HG03159 (cell line): ENCODE measurements around the gene ACTL8.

Experiments used
- ATAC-seq: cut with Tn5 transposase; IDR thresholded peaks from one replicate; pipeline ENCODE4 v1.9.1; 2021; ENCODE audit warnings: mild to moderate bottlenecking, moderate library complexity; ENCODE audit not compliant: unreplicated experiment

The ACTL8 gene

DNA sequence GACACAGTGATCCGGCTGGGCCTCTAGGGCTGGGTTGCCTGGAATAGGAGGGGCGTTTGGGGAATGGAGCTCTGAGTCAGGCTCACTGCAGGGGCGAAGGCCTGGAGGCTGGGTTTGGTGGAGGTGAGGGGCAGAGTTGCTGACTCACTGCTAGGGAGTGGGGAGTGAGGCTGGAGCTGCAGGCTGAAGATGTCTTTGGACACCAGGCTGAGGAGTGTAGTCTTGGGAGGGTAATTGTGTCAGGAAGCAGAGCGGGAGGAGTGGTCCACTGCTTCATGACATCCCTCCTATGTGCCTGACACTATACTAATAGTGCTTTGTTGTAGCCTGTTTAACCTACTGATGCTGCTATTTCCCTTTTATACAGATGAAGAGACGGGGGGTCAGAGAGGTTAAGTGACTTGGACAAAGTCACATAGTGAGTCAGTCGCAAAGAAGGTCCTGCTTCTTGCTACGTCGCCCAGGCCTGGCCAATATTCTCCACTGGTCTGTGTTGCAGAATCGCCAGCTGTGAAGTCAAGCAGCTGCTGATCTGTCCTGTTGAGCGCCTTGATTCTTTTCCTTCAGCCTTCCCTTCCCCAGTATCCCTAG, 13.6 kb downstream of the ACTL8 start:
- ATAC-seq: no peak

DNA sequence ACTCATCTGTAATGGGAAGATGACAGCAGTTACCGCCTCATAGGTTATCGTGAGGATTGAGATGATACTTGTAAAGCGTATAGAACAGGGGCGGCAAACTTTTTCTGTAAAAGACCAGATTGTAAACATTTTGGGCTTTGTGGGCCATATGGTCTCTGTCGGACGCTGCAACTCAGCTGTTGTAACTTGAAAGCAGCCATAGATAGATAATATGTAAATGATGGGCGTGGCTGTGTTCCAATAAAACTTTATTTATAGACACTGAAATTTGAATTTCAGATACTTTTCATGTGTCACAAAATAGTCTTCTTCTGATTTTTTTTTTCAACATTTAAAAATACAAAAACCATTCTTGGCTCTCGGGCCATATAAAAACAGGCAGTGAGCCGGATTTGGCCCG, 15.8 kb downstream of the ACTL8 start:
- ATAC-seq: no peak

DNA sequence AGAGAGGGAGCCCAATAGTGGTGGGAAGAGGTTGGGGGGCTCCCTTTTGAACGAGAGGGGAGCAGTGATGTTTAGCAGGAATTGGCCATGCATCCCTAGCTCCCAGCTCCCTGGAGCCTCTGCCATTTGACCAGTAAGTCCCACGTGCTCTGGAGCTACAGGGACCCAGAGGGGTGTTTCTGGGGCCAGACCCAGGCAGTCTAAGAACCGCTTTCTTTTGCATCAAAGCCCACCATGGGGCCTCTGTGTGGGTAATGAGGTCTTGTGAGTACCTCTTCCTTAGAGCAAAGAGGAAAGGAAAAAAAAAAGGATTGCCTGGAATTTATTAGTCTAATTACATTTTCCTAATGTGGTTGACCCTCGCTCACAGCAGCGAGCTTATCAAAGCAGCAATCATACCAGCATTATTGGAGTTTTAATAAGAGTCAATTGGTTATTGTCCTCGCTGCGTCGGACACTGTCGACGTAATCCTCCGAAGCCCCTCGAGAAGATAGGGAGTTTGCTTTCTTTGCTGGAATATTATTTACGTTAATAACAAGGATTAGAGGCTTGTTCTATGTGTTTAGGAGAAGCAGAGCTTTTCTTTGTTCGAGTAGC, 17.6 kb downstream of the ACTL8 start:
- no peak for ATAC-seq

DNA sequence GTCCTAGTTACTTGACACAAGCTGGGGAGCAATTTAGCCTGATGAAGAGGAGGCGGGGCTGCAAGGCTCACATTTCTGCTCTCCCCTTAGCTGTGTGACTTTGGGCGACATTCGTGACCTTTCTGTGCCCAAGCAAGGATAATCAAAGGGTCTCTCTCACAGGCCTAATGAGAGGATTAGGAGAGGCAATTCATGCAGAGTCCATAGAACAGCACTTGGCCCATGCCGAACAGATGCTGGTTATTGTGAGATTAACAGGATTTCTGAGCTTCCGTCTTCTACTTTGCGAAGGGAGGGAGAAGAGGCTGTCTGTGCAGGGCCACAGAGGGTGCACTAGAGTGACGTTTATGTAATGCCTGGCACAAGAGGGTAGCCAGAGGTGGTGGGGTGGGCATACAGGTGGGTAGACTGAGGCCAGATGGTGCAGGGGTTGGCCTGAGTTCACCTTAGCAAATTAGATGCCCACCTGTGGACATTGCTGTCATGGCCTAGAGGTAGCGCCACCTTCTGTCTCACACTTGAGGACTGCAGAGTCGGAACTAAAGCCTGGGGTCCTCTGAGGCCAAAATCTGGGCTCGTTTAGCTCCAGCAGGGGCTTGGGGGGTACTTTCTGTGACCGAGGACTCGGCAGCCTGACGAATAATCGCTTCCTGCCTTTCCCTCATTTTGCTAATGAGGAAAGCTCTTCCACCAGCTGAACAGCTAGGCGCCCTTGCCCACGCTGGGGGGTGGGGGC, 18.6 kb downstream of the ACTL8 start:
- no peak for ATAC-seq

DNA sequence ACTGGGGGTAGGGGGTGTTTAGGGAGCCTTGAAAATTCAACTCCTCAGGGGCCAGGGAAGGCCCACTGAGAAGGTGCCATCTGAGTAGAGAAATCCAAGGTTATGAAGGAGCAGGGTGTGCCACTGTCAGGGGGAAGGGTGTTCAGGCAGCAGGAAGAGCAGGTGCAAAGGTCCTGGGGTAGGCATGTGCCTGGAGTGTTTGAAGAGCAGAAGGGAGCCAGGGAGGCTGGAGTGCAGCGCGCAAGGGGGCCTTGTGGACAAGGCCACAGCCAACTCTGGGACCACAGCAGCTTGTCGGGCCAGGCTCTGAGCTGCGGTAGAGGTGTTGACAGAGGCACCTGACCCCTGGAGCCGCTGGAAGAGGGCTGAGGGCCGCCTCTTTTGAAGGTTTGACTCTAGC, 19.3 kb downstream of the ACTL8 start:
- ATAC-seq: no peak

DNA sequence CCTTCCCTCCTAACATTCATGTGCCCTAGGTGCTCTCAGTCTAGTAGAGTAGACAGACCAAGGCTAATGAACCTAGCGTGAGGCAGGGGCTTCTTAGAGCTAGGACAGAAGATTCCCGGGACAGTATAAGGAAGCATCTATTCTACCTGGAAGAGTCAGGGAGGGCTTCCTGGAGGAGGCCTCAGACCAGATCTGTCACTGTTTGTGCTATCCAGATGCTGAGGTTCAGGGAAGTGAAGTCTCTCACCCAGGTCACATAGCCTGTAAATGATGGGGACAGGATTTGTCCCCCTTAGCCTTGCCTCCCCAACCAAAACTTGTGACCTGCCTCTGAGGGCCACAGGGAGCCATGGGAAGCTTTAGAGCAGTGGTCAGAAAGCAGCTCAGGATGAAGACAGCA, 20.7 kb downstream of the ACTL8 start:
- no peak for ATAC-seq

DNA sequence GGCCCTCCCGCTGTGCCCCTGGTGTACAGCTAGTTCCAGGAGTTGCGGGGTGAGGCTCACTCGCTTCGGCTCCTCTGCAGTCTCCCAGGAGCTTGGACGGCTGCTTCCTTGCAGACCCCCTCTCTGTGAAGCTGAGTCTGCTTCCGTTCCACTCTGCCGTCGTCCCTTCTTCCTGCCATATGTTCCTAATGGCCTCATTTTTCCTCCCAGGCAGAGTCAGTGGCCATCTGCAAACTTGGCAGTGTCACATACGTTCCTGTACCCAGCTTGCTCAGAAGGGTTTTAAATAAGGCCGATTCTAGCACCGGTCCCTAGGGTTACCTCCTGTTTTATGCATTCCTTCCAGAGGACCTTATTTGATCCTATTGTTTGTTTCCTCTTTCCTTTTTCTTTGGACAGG, 21.3 kb downstream of the ACTL8 start:
- ATAC-seq: no peak

DNA sequence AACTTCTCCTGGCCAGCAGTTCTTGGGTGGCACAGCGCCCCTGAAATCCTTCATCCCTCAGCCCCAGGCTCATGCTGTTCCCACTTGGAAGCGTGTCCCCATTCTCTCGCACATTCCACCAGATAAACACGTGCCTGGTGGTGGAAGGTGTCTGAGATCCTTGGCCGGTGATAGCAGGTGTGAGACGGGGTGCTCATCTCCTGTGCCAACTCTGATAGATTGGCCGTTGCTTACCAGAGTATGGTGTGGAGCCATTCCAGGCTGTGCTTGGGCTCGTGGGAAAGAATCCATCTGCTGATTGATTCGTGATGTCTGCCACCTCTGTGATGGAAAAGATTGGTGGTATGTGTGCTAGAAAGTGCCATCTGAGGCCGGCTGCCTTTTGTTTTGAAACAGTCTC, 22.2 kb downstream of the ACTL8 start:
- ATAC-seq: no peak

DNA sequence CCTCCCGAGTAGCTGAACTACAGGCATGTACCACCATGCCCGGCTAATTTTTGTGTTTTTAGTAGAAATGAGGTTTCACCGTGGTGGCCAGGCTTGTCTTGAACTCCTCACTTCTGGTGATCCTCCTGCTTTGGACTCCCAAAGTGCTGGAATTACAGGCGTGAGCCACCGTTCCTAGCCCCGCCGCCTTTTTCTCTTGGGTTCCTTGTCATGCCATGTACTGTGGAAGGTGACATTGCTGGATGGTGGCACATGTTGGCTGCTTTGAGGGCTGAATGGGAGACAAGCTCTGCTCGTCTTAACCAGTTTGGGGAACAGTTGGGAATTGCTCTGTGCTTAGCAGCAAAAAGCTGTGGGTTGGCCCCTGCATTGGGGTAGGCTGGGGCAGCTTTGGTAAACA, 22.7 kb downstream of the ACTL8 start:
- ATAC-seq: no peak

DNA sequence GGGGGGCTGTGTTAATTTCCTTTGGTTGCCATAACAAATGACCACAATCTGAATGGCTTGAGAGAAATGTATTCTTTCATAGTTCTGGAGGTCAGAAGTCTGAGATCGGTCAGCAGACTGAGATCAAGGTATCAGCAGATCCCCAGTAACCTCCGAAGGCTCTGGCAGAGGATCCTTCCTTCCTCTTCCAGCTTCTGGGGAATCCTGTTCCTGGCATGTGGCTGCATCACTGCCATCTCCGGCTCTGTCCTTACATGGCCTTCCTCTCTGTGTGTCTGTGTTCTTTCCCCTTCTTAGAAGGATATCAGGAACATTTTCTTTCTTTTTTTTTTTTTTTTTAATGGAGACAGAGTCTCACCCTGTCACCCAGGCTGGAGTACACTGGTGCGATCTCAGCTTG, 25.8 kb downstream of the ACTL8 start:
- ATAC-seq: no peak

DNA sequence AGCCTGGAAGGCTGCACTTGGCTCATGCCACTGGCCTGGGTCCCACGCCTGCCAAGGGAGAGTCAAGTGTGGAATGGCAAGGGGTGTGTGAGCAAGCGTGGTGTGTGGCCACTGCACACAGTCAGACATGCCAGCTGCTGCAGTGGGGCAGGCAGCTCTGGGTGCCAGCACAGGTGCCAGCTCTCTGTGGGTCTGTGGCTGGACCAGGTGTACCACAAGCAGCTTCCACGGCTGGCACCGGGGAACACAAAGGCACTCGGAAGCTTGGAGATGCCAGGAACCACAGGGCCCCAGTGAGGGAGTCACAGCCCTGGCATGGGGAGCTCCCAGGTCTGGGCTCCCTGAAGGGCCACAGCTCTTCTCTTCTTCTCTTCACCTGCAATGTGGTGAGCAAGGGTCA, 34.8 kb downstream of the ACTL8 start:
- no peak for ATAC-seq

DNA sequence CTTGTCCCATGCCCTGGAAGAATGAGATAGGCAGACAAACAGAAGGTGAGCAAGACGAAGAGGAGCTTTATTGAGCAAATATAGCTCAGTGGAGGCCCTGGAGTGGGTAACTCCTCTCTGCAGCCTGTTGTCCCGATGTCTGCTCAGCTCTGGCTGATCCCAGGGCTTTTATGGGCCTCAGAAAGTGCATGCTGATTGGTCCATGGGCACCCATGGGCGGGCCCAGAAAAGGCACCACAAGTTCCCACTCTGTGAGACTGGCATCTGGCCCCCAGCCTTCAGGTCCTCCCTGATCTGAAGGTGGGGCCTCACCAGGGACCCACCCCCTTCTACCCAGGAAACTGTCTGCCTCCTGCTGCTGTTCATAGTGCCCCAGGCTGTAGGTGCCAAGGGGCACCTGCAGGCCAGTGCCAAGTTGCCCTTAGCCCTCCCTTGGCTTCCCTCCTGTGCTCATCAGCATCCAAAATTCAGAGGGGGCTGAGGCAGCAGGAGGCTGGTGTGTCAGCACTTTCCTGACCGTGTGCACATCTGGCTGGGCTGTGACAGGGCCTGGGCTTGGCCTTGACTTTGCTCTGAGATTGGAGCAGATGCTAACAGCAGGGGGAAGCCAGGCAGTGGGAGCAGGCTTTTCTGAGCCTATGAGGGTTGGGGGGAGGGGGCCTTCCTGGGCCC, 35.4 kb downstream of the ACTL8 start:
- no peak for ATAC-seq

DNA sequence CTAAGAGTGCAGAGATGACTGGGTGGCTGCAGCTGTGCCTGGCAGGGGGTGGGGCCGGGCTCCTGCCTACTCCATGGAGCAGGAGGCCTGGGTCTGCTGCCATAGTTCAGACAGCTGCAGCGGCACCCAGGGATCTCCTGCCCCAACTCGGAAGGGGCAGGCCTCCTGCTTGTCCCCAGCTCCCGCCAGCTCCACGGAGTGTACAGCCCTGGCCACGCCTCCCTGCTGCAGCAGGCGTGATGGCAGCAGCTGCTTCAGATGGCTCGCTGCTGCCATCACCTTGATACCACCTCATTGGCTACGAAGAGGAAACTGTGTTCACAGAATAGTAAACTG, 35.9 kb downstream of the ACTL8 start:
- ATAC-seq: no peak

DNA sequence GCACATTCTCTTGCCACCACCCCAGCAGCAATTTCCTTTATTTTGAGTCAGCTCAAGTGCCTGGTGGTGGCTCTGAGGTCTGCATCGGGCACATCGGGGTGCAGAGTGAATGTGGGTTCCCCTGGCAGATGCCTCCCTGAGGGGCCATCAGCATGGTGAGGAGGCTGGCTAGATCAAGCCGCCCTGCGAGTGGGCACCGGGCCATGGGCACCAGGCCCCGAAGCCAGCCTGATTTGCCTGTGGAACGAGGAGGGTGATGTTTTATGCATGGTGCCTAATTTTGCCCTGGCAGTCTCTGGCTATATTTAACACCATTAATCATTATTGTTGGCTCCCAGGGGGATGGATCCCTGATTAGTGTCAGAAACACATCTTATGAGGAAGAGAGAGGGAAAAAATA, 36.3 kb downstream of the ACTL8 start:
- ATAC-seq: no peak

DNA sequence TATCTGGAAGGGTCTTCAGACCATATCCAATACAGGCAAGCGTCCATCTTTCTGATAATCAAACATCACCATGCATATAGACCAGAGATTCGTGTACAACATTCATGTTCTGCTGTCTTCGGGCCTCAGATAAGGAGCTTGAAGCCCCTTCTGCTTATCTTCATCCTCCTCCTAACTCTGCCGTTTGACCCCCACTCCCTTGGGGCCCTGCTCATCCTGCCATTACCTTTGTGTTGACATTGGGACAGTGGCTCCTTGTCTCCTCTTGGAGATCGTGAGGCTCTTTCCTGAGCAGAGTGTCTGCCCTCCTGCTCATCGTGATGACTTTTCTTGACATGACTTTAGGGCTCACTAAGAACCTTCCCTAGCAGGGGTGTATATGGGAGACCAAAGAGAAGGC, 37.3 kb downstream of the ACTL8 start:
- no peak for ATAC-seq

DNA sequence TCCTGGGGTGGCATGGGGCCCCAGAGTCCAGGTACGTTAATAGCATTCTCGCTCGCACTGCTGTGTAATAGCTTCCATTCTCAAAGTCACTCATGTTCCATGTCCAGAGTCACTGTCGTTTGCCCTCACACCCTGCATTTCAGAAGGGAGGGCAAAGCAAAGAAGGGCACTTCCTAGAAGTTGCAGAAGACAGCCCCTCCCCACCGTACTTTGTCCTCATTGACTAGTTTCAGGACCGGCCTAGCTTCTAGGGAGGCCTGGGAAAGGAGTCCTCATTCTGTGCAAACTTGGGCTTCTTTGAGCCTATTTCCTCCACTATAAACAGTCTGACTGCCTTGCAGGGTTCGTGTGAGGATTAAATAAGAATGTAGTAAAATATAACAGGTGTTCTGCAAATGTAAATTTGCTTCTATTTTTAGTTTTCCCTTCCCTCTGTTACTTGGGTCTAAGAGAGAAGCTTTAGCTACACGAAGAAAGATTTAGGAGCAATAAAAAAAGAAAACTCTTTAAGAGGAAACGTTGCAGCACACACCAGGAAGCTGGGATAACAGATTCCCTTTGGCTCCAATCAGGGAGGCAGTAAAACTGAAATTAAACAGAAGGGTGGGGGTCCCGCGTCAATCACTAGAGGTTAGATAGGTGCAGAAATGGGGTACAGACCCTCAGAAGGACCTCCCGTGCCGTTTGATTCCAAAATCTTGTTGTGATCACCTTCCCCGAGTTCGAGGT, 40.1 kb downstream of the ACTL8 start:
- ATAC-seq: no peak

DNA sequence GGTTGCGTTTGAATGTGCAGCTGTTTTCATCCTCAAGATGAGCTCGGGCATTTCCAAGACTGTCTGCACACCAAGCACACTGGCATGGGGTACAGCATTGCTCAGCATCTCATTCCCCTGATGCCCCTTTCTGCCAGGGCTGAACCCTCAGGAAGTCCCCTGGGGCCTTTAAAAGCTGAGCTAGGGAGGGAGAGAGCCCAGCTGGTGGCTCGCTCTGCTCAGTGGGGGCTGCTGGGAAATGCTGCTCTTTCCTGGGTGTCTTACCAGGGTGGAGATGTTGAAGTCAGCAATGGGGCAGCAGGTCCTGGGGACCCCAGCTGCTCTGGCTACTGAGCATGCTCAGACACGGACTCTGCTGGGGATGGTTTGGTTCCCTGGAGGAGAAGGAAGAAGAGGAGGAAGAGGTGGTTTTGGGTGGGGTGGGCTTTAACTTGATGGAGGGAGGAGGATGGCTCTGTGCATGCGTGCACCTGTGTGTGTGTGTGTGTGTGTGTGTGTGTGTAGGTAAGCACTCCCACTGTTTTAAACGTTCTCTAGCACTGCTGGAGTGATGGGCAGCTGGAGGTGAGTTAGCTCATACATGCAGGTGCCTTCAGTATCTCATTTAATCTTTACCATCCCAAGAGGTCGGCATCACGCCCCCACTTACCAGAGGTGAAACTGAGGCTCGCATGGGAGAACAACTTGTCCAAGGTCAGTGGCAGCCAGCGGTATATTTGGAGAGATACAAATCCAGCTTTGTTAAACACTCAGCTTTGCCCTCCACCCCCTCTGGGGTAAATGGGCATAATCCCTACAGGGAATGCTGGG, 40.9 kb downstream of the ACTL8 start:
- no peak for ATAC-seq

DNA sequence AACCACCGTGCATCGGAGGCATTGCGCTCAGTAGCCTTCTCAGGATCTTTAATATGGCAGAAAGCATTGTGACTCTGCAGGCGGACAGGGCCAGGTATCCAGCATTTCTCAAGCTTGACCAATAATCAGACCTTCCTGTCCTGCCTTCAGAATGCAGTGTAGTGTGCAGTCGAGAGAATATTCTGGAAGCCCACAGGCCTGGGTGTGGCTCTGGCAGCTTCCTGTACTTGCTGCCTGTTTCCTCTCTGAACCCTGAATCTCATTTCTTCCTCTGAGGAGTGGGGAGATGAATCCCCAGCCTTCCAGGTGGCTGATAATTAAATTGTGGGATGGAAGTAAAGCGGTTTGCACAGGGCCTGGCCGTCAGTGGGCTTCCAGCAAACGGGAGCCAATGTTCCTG, 42.3 kb downstream of the ACTL8 start:
- no peak for ATAC-seq

DNA sequence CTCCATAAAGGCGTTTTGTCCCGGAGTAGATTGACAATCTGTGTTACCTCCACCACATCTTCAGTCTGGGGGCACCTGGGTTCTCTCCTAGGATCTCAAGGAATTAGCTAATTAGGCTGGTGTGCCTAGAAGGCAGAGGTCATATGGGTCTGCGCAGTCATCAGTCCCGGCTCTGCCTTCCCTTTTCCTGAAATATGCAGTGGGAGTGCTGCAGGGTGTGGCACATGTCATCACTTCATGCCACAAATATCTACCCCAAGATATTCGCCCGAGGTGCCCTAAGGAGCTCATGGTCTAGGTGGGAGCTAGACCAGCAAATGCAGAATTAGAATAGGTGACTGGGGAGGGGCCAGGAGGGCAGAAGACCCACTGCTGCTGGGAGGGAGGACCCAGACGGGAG, 42.9 kb downstream of the ACTL8 start:
- no peak for ATAC-seq

DNA sequence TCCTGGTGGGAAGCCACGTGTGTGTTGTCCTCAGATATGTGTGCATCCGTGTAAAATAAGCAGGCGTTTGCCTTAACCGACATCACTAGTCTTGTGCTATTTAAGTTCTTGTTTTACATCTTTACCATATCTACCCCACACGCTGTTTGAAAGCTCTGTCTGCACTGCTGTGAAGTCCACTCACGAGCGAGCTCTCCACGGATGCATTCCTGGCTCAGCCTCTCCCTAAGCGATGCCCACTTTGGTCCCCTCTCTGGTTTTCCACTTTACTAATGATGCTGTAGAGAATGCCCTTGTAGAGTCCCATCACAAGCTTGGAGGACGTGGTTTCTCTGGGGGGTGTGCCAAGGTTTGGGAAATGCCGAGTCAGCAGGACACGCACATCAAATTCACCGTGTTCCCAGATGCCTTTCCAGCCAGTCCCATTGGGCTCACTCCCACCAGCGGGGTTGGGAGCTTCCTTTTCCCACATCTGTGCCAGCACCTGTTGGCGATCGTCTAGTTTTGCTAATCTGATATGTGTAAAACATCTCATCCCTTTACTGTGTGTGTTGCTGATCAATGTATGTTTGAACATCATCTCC, 43.8 kb downstream of the ACTL8 start:
- no peak for ATAC-seq
